Left ventricle myocardium inferior (tissue), 1 donor: ENCODE measurements around the gene INAFM2. TPM values are rescaled to one million over a fixed set of nuclear protein-coding genes. Genes with fewer than 3 reads are reported as not detected.

Source experiments
- DNase-seq: peaks from one replicate; pipeline ENCODE4 v3.0.0-alpha.2; 2020
- H3K27ac ChIP-seq: fragments of 200-600 bp; replicated peaks from 2 replicates; pipeline ENCODE4 v1.8.0; 2021
- H3K27me3 ChIP-seq: fragments of 200-600 bp; 2 replicates; pipeline ENCODE4 v1.8.0; 2021; ENCODE audit warnings: low read depth
- H3K36me3 ChIP-seq: fragments of 200-600 bp; 2 replicates; pipeline ENCODE4 v1.8.0; 2021
- H3K4me1 ChIP-seq: fragments of 200-600 bp; 2 replicates; pipeline ENCODE4 v1.8.0; 2021
- H3K4me3 ChIP-seq: fragments of 200-600 bp; 2 replicates; pipeline ENCODE4 v1.8.0; 2021; ENCODE audit warnings: mild to moderate bottlenecking, moderate library complexity
- H3K9me3 ChIP-seq: fragments of 200-600 bp; replicated peaks from 2 replicates; pipeline ENCODE4 v1.8.0; 2021
- intact Hi-C: fragments of 100-400 bp; cut with micrococcal nuclease; formaldehyde crosslinking; loops from one replicate; pipeline ENCODE4 v1.11.0; 2022
- total RNA-seq: library from RNA; stranded (reverse); fragmentation: NEBNext Ultra II Directional; extraction: Animal tissue kit (Norgen Biotek cat#: 25700); gene quantifications from one replicate; pipeline ENCODE4 v1.2.1, GENCODE V29; 2021
- TF ChIP-seq, protein P1 (sequence below): fragments of 200-600 bp; IDR thresholded peaks from 2 replicates; pipeline ENCODE4 v1.8.0; 2021; ENCODE audit warnings: antibody characterized with exemption, mild to moderate bottlenecking, borderline replicate concordance
- donor health status: DM: no; HTN: yes; CAD: no; lungs with severe emphysema.

INAFM2 gene
- total RNA-seq, 1 donor from 2014 or later = 52.7 TPM

GRCh38 chr15:40312370-40313158, 10.9 kb upstream of the INAFM2 start:
- Histone ChIP-seq H3K4me1 (peaks cover 17% of the 10 kb centered on the region), H3K36me3 (no peaks in the 10 kb centered on the region), H3K9me3 (no peaks in the 10 kb centered on the region), H3K27ac (no peak overlapping the region), H3K27me3 (peaks cover 8% of the 10 kb centered on the region), H3K4me3 (no peak overlapping the region)
- TF ChIP-seq, protein P1, sequence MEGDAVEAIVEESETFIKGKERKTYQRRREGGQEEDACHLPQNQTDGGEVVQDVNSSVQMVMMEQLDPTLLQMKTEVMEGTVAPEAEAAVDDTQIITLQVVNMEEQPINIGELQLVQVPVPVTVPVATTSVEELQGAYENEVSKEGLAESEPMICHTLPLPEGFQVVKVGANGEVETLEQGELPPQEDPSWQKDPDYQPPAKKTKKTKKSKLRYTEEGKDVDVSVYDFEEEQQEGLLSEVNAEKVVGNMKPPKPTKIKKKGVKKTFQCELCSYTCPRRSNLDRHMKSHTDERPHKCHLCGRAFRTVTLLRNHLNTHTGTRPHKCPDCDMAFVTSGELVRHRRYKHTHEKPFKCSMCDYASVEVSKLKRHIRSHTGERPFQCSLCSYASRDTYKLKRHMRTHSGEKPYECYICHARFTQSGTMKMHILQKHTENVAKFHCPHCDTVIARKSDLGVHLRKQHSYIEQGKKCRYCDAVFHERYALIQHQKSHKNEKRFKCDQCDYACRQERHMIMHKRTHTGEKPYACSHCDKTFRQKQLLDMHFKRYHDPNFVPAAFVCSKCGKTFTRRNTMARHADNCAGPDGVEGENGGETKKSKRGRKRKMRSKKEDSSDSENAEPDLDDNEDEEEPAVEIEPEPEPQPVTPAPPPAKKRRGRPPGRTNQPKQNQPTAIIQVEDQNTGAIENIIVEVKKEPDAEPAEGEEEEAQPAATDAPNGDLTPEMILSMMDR = no peak
- no peak for DNase-seq
- intact Hi-C loops = no loop called here

DNA sequence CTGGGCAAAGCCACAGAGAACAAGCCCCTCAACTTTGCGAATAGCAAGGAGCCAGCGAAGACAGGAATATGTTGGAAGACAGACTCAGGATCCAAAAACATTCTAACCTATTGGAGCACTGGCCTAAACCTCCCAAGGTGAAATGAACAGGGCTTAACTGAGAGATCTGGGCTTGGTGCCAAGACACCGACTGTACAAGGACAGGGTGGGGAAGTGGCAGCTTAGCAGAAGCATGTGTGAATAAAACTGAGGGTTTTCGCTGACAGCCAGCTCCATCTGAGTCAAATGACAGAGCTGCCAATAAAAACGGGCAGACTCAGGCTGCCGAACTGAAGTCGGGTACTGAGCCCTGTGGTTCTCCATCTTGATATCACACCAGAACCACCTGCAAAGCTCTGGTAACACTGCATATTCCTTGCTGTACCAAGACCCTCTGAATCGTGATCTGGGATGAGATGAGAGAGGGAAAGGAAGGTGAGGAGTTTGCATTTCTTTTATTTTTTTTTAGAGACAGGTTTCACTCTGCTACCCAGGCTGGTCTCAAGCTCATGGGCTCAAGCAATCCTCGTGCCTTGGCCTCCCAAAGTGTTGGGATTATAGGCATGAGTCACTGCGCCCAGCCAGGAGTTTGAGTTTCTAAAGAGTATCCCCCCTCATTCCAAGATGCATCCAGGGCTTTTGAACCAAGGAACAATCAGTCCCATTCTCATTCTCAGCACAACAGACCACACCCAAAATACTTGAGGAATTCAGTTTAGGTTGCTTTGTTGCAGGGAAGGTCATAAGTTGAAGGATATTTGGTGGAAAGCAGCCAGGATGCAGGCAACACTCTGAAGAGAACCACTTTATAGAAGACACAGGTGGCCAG, 9.7 kb upstream of the INAFM2 start:
- no peaks in the 10 kb centered on the region for H3K9me3 ChIP-seq
- peak overlapping the region; percentile 36 for H3K27ac ChIP-seq
- H3K27me3 ChIP-seq = peaks cover 3% of the 10 kb centered on the region
- no peak for DNase-seq
- TF ChIP-seq, protein P1 = no peak
- no peaks in the 10 kb centered on the region for H3K36me3 ChIP-seq
- H3K4me3 ChIP-seq = no peak overlapping the region
- intact Hi-C loops = no loop called here
- peaks cover 12% of the 10 kb centered on the region for H3K4me1 ChIP-seq

- Histone ChIP-seq H3K36me3 (no peaks in the 10 kb centered on the region), H3K27ac (no peak overlapping the region), H3K4me3 (no peak overlapping the region), H3K9me3 (no peaks in the 10 kb centered on the region), H3K4me1 (peaks cover 12% of the 10 kb centered on the region), H3K27me3 (no peaks in the 10 kb centered on the region)
- DNase-seq = no peak
- intact Hi-C loops = no loop called here
- TF ChIP-seq, protein P1 = no peak
Measured at GRCh38 chr15:40314723-40315276, 8.7 kb upstream of the INAFM2 start.

DNA sequence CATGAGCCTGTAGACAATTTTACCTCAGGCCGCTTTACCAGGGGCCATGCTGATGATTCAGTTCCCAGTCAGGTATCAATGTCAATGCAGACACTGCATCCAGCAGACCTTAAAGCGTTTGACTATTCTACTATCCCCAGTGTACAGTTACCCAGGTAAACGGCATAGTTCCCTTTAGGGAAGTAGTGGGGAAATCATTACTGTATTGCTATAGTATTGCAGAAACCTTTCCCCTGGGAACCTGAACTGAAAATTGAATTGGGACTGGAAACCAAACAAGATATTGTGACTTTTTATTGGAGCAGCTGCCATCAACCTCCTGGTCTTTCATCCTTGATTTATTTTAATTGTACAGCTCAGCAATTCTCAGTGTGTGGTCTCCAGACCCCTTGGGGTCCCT, 6.6 kb upstream of the INAFM2 start:
- no peaks in the 10 kb centered on the region for H3K9me3 ChIP-seq
- no peak overlapping the region for H3K4me3 ChIP-seq
- TF ChIP-seq, protein P1 = no peak
- intact Hi-C loops = no loop called here
- no peak for DNase-seq
- no peaks in the 10 kb centered on the region for H3K36me3 ChIP-seq
- peaks cover 18% of the 10 kb centered on the region for H3K4me1 ChIP-seq
- no peak overlapping the region for H3K27ac ChIP-seq
- H3K27me3 ChIP-seq = no peaks in the 10 kb centered on the region

- DNase-seq = no peak
- Histone ChIP-seq H3K4me1 (peaks cover 20% of the 10 kb centered on the region), H3K27me3 (no peaks in the 10 kb centered on the region), H3K27ac (no peak overlapping the region), H3K9me3 (no peaks in the 10 kb centered on the region), H3K36me3 (no peaks in the 10 kb centered on the region), H3K4me3 (no peak overlapping the region)
- intact Hi-C loops = no loop called here
- TF ChIP-seq, protein P1 = no peak
Measured at GRCh38 chr15:40317580-40317979, 5.9 kb upstream of the INAFM2 start.
